ENCODE measurements around the gene PHF1.

Gene PHF1

GRCh38 chr6:33433001-33433543 is 22.3 kb downstream of the PHF1 start:
- DNase-seq, result no peak

- DNase-seq, result no peak
These were observed 22.9 kb downstream of the PHF1 start for GRCh38 chr6:33433544-33434191.

DNA sequence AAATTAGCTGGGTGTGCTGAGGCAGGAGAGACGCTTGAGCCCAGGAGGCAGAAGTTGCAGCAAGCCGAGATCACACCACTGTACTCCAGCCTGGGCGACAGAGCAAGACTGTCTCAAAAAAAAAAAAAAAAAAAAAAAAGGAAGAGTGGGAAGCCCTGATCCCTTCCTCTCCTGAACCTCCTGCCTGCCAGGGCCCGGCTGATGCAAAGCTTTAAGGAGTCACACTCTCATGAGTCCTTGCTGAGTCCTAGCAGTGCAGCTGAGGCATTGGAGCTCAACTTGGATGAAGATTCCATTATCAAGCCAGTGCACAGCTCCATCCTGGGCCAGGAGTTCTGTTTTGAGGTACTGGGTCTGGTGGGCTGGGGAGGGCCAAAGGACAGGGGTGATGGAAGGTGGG is 24.1 kb downstream of the PHF1 start:
- DNase-seq, result no peak

- DNase-seq, result no peak
These were observed 26.9 kb downstream of the PHF1 start for GRCh38 chr6:33437666-33438065.

DNA sequence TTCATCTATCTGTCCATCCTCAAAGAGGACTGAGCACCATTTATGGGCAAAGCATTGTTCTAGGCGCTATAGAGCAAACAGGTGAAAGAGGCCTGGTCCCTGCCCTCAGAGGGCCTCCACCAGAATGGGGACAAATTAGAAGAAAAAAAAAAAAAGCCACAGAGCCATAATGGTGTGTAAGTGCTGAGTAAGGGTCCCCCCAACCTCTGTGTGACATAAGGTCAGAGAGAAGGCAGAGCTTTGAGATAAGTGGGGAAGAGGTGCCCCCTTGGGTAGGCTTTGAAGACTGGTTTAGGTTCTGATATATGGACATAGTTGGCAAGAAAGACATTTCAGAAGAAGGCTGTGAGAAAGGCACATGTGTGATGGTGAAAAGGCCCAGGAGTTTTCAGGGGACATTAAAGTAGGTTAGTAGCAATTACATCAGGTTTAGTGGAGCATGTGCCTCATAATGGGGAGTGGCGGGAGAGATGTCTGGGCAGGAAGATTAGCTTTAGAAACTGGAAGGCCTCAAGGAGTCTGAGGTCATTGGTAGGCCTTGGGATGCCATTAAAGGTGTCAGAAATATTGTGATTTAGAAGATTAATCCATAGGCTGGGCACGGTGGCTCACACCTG is 28.3 kb downstream of the PHF1 start:
- no peak for DNase-seq

- DNase-seq, result no peak
These were observed 29.3 kb downstream of the PHF1 start for GRCh38 chr6:33439956-33440648.

- no peak for DNase-seq
These were observed 30.0 kb downstream of the PHF1 start for GRCh38 chr6:33440649-33441309.

- DNase-seq, result no peak
These were observed 30.6 kb downstream of the PHF1 start for GRCh38 chr6:33441457-33441856.

- DNase-seq, result no peak
These were observed 31.5 kb downstream of the PHF1 start for GRCh38 chr6:33442283-33442682.

DNA sequence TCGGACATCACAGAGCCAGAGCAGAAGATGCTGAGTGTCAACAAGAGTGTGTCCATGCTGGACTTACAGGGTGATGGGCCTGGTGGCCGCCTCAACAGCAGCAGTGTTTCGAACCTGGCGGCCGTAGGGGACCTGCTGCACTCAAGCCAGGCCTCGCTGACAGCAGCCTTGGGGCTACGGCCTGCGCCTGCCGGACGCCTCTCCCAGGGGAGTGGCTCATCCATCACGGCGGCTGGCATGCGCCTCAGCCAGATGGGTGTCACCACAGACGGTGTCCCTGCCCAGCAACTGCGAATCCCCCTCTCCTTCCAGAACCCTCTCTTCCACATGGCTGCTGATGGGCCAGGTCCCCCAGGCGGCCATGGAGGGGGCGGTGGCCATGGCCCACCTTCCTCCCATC is 32.2 kb downstream of the PHF1 start:
- DNase-seq, result no peak

DNA sequence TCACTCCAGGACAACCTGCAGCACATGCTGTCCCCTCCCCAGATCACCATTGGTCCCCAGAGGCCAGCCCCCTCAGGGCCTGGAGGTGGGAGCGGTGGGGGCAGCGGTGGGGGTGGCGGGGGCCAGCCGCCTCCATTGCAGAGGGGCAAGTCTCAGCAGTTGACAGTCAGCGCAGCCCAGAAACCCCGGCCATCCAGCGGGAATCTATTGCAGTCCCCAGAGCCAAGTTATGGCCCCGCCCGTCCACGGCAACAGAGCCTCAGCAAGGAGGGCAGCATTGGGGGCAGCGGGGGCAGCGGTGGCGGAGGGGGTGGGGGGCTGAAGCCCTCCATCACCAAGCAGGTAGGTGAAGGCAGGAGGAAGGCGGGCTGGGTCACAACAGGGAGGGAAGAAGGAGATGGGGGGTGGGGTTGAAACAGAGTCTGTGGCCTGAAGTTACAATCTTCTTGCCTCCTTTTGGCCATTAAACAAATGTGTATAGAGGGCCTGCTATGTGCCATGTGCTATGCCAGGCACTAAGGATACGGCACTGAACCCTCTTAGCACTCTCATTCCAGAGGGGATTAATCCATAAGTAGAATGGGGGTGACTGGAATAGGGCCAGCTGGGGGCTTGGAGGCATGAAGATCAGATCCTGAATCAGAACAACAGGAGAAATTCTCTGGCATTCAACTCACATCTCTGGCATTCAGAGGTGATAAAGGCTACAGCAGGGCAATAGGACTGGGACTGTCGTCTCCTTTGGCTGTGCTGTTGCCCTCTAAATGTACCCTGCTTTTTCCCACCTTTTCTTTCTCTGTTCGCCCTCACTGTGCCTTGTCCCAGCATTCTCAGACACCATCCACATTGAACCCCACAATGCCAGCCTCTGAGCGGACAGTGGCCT is 33.0 kb downstream of the PHF1 start:
- no peak for DNase-seq

DNA sequence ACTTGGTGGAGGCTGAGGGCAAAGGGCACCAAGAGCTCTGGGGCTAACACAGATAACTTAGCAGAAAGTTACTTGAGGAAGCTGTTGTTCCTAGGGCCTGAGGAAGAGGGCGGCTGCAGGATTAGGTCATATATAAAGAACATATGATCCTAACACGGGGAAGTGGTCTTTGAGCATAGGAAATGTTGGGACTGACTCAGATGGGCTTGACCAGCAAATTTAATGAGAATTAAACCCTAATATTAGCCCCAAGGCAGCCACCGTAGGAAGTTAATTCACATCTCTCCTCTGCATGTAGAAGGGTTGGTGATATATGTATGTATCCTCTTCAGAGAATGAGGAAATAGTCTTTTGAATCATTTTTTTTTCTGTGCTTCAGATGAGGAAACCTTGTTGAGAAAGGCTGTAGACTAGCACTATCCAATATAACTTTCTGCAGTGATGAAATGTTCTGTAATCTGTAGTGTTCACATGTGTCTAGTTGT is 34.3 kb downstream of the PHF1 start:
- no peak for DNase-seq

- no peak for DNase-seq
These were observed 35.5 kb downstream of the PHF1 start for GRCh38 chr6:33446356-33446755.

DNA sequence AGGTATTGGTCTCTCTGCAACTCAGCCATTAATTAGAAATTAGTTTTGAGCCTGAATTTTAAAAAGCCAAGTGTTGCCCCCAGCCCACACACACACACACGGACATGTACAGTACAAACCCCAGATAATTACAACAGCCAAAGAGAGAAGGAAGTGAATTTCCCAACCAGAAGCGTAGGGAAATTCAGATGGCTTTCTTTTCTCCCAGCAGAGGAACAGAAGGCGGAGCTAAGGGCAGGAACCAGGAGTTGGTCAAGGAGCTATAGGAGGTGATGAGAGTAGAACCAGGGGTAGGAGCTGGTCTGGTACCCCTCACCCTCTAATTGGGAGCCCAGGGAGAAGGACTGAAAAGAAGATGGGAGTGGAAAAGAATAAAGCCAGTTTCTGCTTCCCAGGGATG is 39.6 kb downstream of the PHF1 start:
- no peak for DNase-seq

- no peak for DNase-seq
These were observed 40.8 kb downstream of the PHF1 start for GRCh38 chr6:33451606-33452005.

DNA sequence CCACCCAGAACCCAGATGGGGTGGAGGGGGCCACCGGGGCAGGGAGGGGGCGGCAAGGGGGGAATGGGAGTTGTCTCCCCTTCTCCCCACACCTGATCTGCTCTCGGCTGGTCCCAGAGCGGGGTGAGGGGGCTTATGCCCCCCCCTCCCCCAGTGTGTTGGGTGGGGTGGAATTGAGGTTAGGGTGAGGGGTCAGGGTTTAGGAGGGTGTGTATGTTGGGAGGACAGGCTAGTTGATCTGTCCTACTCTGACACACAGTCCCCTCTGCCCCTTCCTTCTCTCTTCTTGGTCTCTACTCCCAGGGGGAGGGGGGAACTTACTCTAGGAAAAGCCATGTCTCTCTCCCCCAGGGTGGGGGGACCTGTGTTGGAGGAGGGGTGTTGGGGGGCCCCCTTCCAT is 41.7 kb downstream of the PHF1 start:
- DNase-seq, result no peak

DNA sequence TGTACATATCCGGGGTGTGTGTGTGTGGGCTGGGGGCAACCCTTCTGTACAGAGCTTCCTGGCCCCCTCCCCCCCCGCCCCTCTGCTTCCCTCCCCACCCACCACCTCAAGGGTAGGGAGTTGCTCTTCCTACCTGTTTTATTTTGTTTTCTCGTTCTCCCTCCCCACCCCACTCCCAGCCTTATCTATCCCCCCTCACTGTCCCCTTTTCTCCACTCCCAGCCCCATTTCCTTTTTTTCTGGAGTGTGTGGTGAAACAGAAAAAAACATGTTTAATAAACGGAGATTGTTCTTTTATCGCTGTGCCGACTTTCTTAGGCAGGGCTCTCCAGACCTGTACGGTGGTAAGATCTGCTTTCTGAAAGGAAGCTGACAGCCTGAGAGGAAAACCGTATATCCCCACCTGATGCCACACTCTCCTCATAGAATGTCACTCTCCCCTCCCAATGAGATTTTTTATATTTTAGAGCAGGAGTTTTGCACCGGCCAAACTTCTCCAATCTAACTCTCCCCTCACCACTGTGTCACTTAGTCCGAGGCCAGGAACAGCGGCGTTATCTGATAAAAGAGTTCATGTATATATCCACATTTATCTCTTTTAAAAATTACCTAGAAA is 42.7 kb downstream of the PHF1 start:
- DNase-seq, result no peak

GRCh38 chr6:33454009-33454946 is 43.5 kb downstream of the PHF1 start, which contains the start of gene ZBTB9:
Gene ZBTB9 (plus strand): TSS chr6:33454576. CDS start chr6:33455101, 525 bp downstream.
- peak; percentile 98 for DNase-seq

- DNase-seq, result no peak
These were observed 44.2 kb downstream of the PHF1 start for GRCh38 chr6:33455051-33455450.

DNA sequence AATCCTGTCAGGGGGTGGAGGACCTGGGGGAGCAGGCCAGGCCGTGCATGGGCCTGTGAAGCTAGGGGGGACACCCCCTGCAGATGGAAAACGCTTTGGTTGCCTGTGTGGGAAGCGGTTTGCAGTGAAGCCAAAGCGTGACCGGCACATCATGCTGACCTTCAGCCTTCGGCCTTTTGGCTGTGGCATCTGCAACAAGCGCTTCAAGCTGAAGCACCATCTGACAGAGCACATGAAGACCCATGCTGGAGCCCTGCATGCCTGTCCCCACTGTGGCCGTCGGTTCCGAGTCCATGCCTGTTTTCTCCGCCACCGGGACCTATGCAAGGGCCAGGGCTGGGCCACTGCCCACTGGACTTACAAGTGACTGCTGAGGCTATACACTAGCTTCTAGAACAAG is 45.3 kb downstream of the PHF1 start:
- DNase-seq, result no peak

DNA sequence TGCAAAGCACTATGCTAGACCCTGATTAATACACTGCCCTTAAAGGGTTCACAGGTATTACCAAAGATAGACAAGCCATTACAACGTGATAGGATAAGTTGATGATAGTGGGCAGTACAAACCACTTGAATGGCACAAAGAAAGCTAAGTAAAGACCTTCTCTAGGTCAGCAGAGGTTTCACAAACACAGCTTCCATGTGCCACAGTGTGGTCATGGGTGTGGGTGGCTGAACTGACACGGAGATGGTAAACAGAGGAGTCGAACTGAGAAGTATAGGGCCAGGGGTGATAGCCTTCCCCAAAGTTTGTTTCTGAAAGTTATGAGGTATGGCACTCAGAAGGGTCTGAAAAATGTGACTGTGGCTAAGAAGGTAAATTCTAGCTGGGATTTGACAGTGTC is 47.9 kb downstream of the PHF1 start:
- no peak for DNase-seq

Measured in RPMI8226 (cell line).